ENCODE results near the gene INSIG1.

Gene INSIG1

DNA sequence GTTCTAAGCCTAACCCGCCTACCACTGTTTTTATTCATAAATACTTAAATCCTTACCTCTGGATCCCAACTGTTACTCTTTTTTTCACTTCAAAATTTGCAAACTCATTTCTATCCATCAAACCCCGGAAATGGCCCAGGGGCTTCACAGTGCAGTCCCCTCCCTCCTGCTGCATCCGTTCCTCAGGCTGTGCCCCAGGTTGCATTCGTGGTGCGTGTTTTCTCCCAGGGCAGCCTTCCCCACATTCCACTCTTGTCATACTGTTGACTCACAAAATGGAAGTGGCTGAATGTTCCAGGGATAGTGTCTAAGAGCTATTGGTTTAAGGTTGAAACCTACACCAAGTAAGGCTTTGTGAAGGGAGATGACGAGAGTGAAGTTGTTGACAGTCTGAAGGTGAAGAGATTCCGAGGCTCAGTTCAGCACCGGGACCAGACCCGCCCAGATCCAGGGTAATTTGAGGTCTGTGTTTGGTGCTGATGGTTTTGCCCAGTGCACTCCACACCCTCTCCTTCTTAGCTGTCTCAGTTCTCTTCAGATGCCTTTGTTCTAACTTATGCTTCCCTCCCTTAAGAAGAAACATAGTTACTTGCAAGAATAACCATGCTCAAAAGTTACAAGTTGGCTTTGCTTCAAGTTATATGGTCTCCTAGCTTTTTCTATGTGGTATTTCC is 7.7 kb downstream of the INSIG1 start:
- no peak for FAIRE-seq

DNA sequence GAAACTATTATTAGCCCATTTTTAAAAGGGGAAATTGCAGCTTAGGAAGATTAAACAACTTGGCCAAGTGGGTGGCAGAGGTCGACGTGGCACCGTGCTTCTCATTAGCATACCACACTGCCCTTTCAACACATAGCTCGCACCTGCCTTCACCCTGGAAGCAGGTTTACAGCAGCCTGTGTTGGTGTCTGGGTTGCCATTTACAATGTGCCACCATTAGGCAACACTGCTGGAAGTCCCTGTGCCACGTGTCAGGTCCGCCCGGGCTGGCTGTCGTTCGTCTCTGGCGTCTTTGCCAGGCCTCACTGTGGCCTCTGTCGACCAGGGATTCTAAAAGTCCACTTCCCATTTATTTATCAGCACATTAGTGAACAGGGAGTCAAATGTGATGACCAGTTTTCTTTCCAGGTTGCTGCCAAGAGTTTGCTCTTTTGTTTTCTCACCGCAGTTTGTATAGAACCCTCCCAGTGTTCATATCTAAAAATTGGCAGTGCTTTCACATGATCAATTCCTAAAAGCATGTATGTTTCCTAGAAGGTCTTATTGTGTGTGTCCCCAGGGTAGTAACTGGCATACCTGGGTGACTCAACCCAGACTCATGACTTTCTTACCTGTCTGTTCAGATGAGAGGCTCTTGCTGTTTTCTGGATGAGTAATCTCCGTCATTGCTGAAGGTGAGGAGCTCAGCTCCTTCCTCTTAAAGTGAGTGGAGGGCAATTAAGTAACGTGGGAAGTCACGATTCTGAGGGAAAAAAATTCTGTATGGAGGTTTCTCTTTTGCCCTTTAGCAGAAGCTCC is 9.2 kb downstream of the INSIG1 start:
- FAIRE-seq: no peak

- no peak for FAIRE-seq
Measured at GRCh38 chr7:155308330-155309020, 10.8 kb downstream of the INSIG1 start.

DNA sequence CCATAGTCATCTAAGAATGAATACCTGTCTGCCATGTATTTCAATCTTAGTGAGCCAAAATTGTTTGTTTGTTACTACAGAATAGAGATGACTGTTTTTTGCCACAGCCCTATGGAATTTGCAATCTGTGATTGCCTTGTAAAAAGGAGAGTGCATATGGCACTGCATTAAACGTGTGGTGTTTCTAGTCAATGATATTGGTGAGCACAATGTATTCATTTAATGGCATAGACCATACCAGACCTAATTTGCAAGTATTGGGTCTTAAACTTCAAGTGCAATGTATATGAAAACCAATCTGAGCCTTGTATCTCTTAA is 11.3 kb downstream of the INSIG1 start:
- FAIRE-seq: no peak

DNA sequence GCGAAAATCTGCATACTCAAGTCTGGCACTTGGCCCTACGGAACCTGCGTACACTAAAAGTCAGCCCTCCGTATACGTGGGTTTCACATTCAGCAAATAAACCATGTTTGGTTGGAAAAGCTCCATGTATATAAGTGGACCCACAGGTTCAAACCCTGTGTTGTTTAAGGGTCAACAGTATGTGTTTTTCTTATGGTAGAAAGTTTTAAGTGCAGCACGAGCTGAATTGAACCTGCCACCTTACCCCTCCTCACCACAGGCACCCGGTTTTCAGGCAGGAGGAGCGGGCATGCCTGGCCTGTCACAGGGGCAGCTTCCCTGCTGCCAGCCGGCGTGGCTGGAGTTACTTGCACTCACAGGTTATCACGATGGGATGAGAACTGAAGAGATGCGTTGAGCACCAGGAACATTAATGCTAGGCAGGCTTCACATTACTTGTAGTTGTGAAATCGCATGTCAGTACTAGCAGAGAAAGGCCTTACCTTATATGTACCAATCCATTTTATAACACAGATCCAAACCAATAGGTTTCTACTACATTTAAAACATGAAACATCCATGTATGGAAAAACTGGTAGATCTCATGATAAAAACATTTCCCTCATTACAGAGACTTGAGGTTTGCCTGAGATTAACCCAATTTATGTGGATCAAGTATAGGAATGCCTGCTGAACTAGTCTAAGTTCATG is 12.9 kb downstream of the INSIG1 start:
- no peak for FAIRE-seq

DNA sequence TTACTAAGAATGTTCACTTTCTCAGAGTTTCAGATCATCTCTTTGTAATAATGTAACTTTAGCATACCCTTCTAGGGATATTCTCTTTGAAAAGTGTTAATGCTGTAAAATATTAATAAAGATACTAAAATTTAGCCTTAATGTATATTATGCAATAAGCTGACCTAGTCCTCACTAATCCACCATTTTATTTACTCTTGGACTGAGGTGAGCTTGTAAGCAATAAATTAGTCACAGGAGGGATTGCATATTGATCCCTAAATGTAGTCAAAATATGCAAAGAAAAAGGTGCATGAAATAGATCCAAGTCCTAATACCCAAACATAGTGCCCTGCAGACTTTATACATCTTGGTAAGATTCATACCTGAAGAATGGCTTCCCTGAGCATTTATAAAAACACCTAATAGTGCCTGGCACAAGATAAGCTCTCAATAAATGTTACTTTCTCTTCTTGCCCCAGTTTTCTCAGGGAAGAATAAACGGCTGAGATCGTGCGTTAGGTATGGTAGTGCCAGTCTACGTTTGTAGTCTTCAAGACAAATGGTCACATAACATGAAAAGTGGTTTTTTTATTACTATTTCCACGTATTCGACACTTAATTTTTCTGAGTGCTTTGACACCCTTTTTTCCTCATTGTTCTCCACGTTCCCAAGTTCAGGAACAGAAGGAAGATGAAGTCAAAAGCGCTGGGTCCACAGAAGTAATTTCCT is 14.3 kb downstream of the INSIG1 start:
- FAIRE-seq: no peak

GRCh38 chr7:155312633-155313032 is 15.0 kb downstream of the INSIG1 start:
- FAIRE-seq: no peak

DNA sequence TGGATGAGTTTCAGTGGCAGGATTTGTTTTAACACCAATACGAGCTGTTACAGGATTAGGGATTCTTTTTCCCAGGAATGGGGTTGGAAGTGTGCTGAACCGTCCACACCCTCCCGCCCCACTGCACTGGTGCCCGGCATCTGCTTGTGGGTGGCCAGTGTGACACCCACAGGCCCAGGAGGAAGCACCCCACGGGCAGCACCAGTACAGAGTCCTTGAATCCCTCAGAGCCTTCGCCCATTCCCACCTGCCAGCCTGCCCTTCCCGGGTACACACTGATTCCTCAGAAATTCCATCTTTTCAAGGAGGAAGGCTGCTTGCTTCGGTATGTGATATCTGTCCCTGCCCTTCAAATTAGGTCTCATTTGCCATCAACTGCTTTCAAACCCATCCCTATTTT is 15.4 kb downstream of the INSIG1 start:
- FAIRE-seq: no peak

DNA sequence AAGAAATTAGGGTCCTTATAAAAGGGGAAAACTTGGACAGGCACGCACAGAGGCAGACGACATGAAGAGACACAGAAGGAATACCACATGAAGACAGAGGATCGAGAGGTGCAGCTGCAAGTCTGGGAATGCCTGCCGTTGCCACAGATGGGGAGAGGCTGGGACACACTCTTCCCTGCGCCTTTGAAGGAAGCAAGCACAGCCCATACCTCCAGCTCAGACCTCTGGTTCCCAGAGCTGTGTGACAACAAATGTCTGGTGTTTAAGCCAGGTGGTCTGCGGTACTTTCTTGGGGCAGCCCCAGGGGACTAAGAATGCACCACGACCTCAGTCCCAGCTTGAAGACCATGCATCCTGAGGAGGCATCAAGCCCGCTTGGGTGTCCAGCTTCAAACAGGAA is 18.3 kb downstream of the INSIG1 start:
- FAIRE-seq: no peak

- no peak for FAIRE-seq
Measured at GRCh38 chr7:155316427-155317113, 18.9 kb downstream of the INSIG1 start.

DNA sequence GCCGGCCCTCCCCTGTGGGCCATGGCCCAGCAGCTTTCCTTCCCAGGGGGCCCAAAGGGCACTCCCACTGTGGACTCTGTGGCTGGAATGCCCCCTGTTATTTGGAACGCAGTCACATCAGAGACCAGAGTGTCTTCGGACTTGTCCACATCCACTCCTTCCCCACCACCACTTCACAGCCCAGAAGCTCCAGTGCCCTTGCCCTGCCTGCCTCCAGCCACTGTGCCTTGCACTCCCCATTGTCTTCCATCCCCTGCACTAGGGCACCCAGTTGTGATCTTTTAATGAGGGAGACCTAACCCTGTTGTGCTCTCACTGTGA is 19.4 kb downstream of the INSIG1 start:
- no peak for FAIRE-seq

DNA sequence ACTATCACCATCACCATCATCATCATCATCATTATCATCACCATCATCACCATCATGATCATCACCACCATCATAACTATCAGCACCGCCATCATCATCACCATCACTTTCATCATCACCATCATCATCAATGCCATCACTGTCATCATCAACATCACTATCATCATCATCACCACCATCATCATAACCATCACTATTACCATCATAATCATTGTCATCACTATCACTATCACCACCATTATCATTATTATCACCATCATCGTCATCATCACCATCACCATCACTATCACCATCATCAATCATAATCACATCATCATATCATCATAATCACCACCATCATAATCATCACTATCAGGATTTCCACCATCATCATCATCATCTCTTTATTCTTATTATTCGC is 20.6 kb downstream of the INSIG1 start:
- no peak for FAIRE-seq

DNA sequence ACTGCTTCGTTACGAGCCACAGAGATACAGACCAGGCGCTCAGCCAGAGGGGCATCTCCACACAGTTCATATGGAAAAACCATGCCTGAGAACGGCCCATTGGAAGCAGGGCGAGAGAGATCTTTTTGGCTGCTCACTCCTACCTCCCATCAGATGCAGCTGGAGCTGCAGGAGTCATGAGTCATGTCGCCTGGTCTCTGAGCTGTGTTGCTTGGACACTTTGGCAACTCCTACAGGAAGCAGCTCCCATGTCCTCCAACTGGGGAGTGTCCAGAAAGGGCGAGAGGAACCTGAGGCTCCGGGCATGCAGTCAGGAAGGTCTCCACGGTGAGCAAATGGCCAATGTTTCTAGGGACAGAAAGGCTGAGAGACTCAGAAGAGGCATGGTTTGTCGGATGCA is 24.9 kb downstream of the INSIG1 start:
- no peak for FAIRE-seq

DNA sequence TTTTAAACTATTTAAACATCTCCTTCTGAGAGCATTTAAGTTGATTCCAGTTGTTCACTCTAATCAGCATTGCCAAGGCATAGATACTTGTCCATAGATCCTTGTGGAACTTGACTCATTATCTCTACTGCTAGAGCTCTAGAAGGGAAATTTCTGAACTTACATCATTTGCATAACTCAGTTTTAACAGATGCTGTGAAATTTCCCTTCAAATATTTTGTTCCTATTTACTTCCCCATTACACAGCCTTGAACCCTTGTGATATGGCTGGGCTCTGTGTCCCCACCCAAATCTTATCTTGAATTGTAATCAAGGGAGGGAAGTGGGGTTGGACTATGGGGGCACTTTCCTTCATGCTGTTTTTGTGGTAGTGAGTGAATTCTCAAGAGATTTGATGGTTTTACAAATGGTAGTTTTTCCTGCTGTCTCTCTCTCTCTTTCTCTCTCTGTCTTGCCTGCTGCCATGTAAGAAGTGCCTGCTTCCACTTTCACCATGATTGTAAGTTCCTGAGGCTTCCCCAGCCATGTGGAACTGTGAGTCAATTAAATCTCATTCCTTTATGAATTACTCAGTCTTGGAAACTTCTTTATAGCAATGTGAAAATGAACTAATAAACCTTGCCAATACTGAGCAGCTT is 25.4 kb downstream of the INSIG1 start:
- no peak for FAIRE-seq

- FAIRE-seq: no peak
Measured at GRCh38 chr7:155324012-155324917, 26.6 kb downstream of the INSIG1 start.

DNA sequence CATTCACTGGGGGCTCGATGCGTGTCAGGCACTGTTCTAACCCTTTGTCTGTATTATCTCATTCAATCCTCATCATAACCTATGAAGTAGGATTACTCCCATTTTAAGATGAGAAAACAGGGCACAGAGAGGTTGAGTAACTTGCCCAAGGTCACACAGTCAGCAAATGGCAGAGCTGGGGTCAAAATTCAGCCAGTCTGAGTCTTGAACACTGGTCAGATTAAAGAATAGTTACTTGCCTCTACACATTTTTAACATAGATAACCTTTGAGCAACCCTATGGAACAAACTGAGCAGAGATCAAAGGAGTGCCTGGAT is 27.2 kb downstream of the INSIG1 start:
- no peak for FAIRE-seq

DNA sequence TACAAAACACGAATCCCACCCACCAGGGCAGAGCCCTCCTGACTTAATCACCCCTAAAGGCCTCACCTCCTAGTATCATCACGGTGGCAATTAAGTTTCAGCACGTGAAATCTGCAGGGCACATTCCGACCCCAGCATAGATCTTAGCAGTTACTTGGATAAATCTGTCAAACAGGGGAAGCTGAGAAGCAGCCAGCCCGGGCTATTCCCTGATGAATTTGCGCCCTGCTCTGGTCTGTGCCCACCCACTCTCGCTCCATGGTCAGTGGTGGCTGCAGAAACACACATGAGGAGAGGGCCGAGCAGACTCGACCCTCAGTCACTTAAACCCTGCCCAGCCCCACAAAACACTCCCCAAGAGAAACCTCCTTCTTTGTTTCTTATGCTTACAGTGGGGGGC is 28.7 kb downstream of the INSIG1 start:
- no peak for FAIRE-seq

- FAIRE-seq: no peak
Measured at GRCh38 chr7:155327590-155328320, 30.1 kb downstream of the INSIG1 start.

- no peak for FAIRE-seq
Measured at GRCh38 chr7:155329225-155329624, 31.5 kb downstream of the INSIG1 start.

- no peak for FAIRE-seq
Measured at GRCh38 chr7:155331396-155331795, 33.7 kb downstream of the INSIG1 start.
